MM.1S (cell line): Measurements from ENCODE around the gene AKAP6.
A peak's percentile ranks its signal among the peaks of the same experiment; 100 is the strongest.

ENCODE experiments used
- DNase-seq: peaks from one replicate; pipeline ENCODE4 v3.0.0-alpha.2; 2015
- H2AFZ ChIP-seq: fragments of 300-600 bp; sonication (generic); 2 replicates; pipeline ENCODE4 v1.6.0; 2016; ENCODE audit warnings: antibody characterized with exemption, low read length
- H3F3A ChIP-seq: fragments of 300-600 bp; sonication (generic); 2 replicates; pipeline ENCODE4 v1.6.1; 2016; ENCODE audit warnings: mild to moderate bottlenecking, antibody characterized with exemption, low read length, moderate library complexity, mixed read lengths; ENCODE audit not compliant: insufficient read depth
- H3K27ac ChIP-seq: fragments of 300-600 bp; sonication (generic); 2 replicates; pipeline ENCODE4 v1.5.1; 2016; ENCODE audit warnings: mild to moderate bottlenecking, low read length
- H3K27me3 ChIP-seq: fragments of 300-600 bp; sonication (generic); replicated peaks from 2 replicates; pipeline ENCODE4 v1.6.0; 2016; ENCODE audit warnings: low read length; ENCODE audit not compliant: insufficient read depth
- H3K36me3 ChIP-seq: fragments of 300-600 bp; sonication (generic); replicated peaks from 2 replicates; pipeline ENCODE4 v1.6.1; 2016; ENCODE audit warnings: mild to moderate bottlenecking, low read length, mixed read lengths; ENCODE audit not compliant: insufficient read depth
- H3K4me1 ChIP-seq: fragments of 300-600 bp; sonication (generic); 2 replicates; pipeline ENCODE4 v1.6.1; 2016; ENCODE audit warnings: low read length, mixed read lengths
- H3K4me2 ChIP-seq: fragments of 300-600 bp; sonication (generic); 2 replicates; pipeline ENCODE4 v1.6.0; 2016; ENCODE audit warnings: low read depth, low read length
- H3K4me3 ChIP-seq: fragments of 300-600 bp; sonication (generic); 2 replicates; pipeline ENCODE4 v1.5.1; 2016; ENCODE audit warnings: low read length, mixed read lengths
- H3K79me2 ChIP-seq: fragments of 300-600 bp; sonication (generic); 2 replicates; pipeline ENCODE4 v1.6.1; 2016; ENCODE audit warnings: mixed run types, low read length, mixed read lengths
- H3K9ac ChIP-seq: fragments of 300-600 bp; sonication (generic); 2 replicates; pipeline ENCODE4 v1.6.1; 2016; ENCODE audit warnings: low read length, mixed read lengths
- H3K9me2 ChIP-seq: fragments of 300-600 bp; sonication (generic); replicated peaks from 2 replicates; pipeline ENCODE4 v1.6.1; 2016; ENCODE audit warnings: mild to moderate bottlenecking, low read length, mixed read lengths; ENCODE audit not compliant: insufficient read depth
- H3K9me3 ChIP-seq: fragments of 300-600 bp; sonication (generic); replicated peaks from 2 replicates; pipeline ENCODE4 v1.6.1; 2016; ENCODE audit warnings: mild to moderate bottlenecking, low read length, mixed read lengths; ENCODE audit not compliant: insufficient read depth
- H4K20me1 ChIP-seq: fragments of 300-600 bp; sonication (generic); 2 replicates; pipeline ENCODE4 v1.6.1; 2016; ENCODE audit warnings: mild to moderate bottlenecking, low read length, moderate library complexity, mixed read lengths; ENCODE audit not compliant: insufficient read depth
- EZH2 ChIP-seq: fragments of 300-600 bp; sonication (generic); optimal IDR thresholded peaks from 2 replicates; pipeline ENCODE3; 2017; ENCODE audit warnings: low read depth, mild to moderate bottlenecking, antibody characterized with exemption, low read length, mixed read lengths
- EZH2phosphoT487 ChIP-seq: fragments of 300-600 bp; sonication (generic); IDR thresholded peaks from 2 replicates; pipeline ENCODE4 v1.6.1; 2018; ENCODE audit warnings: antibody characterized with exemption, low read length
- TF ChIP-seq, protein P1 (sequence below): fragments of 300-600 bp; sonication (generic); IDR thresholded peaks from 2 replicates; pipeline ENCODE4 v1.5.1; 2016; ENCODE audit warnings: antibody characterized with exemption, low read length, mixed read lengths

The AKAP6 gene

DNA sequence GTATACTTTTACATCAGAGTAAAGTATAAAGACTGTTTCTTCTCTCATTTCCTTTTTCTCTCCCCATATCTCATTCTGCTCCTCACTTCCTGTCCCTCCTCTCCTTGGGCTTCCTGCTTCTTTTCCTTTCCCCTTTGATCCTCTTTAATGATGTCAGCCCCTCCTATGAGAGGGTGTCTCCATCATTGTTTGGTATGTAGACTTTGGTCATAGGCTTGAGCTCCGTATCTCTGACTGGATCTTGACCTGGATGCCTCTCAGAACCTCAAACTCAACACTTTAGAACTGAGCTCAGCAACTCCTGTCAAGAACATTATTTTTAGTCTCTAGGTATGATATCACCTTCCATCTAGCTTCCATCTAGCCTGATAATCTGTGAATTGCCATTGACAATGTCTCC is 50.3 kb downstream of the AKAP6 start:
- H3K27ac ChIP-seq = no peak overlapping the region
- no peak overlapping the region for H3K4me3 ChIP-seq
- H3K36me3 ChIP-seq = no peaks in the 10 kb centered on the region
- no peak overlapping the region for H2AFZ ChIP-seq
- no peaks in the 10 kb centered on the region for H3K27me3 ChIP-seq
- H3K4me2 ChIP-seq = no peak overlapping the region
- H3K9me3 ChIP-seq = no peaks in the 10 kb centered on the region
- no peaks in the 10 kb centered on the region for H3K79me2 ChIP-seq
- H3K9ac ChIP-seq = no peak overlapping the region
- H4K20me1 ChIP-seq = no peaks in the 10 kb centered on the region
- H3K9me2 ChIP-seq = no peaks in the 10 kb centered on the region
- TF ChIP-seq, protein P1, sequence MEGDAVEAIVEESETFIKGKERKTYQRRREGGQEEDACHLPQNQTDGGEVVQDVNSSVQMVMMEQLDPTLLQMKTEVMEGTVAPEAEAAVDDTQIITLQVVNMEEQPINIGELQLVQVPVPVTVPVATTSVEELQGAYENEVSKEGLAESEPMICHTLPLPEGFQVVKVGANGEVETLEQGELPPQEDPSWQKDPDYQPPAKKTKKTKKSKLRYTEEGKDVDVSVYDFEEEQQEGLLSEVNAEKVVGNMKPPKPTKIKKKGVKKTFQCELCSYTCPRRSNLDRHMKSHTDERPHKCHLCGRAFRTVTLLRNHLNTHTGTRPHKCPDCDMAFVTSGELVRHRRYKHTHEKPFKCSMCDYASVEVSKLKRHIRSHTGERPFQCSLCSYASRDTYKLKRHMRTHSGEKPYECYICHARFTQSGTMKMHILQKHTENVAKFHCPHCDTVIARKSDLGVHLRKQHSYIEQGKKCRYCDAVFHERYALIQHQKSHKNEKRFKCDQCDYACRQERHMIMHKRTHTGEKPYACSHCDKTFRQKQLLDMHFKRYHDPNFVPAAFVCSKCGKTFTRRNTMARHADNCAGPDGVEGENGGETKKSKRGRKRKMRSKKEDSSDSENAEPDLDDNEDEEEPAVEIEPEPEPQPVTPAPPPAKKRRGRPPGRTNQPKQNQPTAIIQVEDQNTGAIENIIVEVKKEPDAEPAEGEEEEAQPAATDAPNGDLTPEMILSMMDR = no peak
- TF ChIP-seq EZH2phosphoT487 = no peak
- no peak for TF ChIP-seq EZH2
- H3K4me1 ChIP-seq = no peaks in the 10 kb centered on the region
- H3F3A ChIP-seq = no peaks in the 10 kb centered on the region
- DNase-seq = no peak

DNA sequence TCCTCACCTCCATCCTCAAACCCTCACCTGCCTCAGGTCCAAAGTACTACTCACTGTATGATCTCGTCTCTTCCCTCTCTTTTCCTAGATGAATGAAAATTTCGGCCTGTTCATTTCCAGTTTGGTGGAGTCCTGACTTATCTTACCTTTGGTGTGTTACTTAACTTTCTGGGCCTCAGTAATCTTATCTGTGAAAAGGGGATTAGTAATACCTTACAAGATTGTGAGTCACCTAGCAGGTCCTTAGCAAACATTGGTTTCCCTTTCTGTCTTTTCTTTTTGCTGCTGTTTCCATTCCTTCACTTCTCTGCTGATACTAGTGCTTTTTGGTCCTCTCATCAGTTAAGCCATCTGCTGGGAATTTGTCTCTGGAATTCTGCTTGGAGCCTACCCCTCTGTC is 52.8 kb downstream of the AKAP6 start:
- H4K20me1 ChIP-seq = no peaks in the 10 kb centered on the region
- no peaks in the 10 kb centered on the region for H3K9me3 ChIP-seq
- H3K9ac ChIP-seq = no peak overlapping the region
- no peaks in the 10 kb centered on the region for H3K79me2 ChIP-seq
- no peaks in the 10 kb centered on the region for H3F3A ChIP-seq
- no peak overlapping the region for H2AFZ ChIP-seq
- TF ChIP-seq, protein P1 = no peak
- no peak for TF ChIP-seq EZH2
- no peak for TF ChIP-seq EZH2phosphoT487
- H3K4me2 ChIP-seq = no peak overlapping the region
- H3K36me3 ChIP-seq = no peaks in the 10 kb centered on the region
- H3K9me2 ChIP-seq = no peaks in the 10 kb centered on the region
- no peak overlapping the region for H3K4me3 ChIP-seq
- no peak overlapping the region for H3K27ac ChIP-seq
- no peaks in the 10 kb centered on the region for H3K4me1 ChIP-seq
- H3K27me3 ChIP-seq = no peaks in the 10 kb centered on the region
- no peak for DNase-seq

DNA sequence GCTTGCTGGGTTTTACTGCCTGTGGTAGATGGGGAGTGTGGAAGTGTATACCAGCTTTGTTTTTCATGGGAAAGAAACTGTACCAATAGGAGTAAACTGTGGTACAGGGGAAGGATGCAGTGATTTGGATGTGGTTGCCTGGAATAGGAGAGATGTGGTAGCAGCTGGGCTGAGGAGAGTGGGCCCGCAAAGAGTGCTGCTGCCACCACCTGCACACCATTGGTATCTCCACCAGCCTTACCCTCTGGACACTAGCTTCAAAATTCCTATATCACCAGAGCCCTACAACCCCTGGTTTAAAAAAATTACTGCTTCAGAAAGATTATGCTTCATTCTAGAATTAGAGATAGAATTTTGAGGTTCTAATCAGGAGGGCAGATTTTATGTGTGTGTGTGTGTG is 53.6 kb downstream of the AKAP6 start:
- Histone ChIP-seq H4K20me1 (no peaks in the 10 kb centered on the region), H3F3A (no peaks in the 10 kb centered on the region), H3K27ac (no peak overlapping the region), H3K9me2 (no peaks in the 10 kb centered on the region), H3K79me2 (no peaks in the 10 kb centered on the region), H3K4me2 (no peak overlapping the region), H3K4me3 (no peak overlapping the region), H3K27me3 (no peaks in the 10 kb centered on the region), H3K4me1 (no peaks in the 10 kb centered on the region), H3K9me3 (no peaks in the 10 kb centered on the region), H2AFZ (no peak overlapping the region), H3K36me3 (no peaks in the 10 kb centered on the region), H3K9ac (no peak overlapping the region)
- peak; percentile 10 for DNase-seq
- TF ChIP-seq EZH2 = no peak
- TF ChIP-seq, protein P1 = peak; percentile 41
